ENCODE measurements around the gene DEFB132. TPM values are rescaled to one million over a fixed set of nuclear protein-coding genes. Genes with fewer than 3 reads are reported as not detected.
A peak's percentile ranks its signal among the peaks of the same experiment; 100 is the strongest.

The DEFB132 gene
- total and polyA plus RNA-seq, 9 of the 15 experiments (the other 6 are each of a cell fraction or from before 2014, with no cell fraction given) = not detected

GRCh38 chr20:226958-227357 lies 30.6 kb upstream of the DEFB132 start, which contains the start of gene DEFB129 (continued):
- TF ChIP-seq HEY1 (CRISPR knock-in tag; IDR thresholded peaks at IDR 0.05; ENCODE audit: borderline replicate concordance) (no peak), ZNF77 (CRISPR knock-in tag; IDR thresholded peaks at IDR 0.05) (no peak), FOXA1 (IDR thresholded peaks at IDR 0.05; ENCODE audit: borderline replicate concordance) (no peak), MIER1 (IDR thresholded peaks at IDR 0.05; ENCODE audit: low read depth) (no peak), MAFK (IDR thresholded peaks at IDR 0.05; ENCODE audit: low read length) (no peak), EHMT2 (IDR thresholded peaks at IDR 0.05) (no peak), ZNF445 (CRISPR knock-in tag; IDR thresholded peaks at IDR 0.05; ENCODE audit: low read depth) (no peak), CBX3 (IDR thresholded peaks at IDR 0.05; ENCODE audit: borderline replicate concordance in 1 of 2, low read length in 2 of 2) (no peak), PCBP1 (IDR thresholded peaks at IDR 0.05; ENCODE audit: low read depth, low read length, poor library complexity, severe bottlenecking) (no peak)
- TF ChIP-seq, protein P1, sequence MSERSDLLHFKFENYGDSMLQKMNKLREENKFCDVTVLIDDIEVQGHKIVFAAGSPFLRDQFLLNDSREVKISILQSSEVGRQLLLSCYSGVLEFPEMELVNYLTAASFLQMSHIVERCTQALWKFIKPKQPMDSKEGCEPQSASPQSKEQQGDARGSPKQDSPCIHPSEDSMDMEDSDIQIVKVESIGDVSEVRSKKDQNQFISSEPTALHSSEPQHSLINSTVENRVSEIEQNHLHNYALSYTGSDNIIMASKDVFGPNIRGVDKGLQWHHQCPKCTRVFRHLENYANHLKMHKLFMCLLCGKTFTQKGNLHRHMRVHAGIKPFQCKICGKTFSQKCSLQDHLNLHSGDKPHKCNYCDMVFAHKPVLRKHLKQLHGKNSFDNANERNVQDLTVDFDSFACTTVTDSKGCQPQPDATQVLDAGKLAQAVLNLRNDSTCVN (CRISPR knock-in tag; IDR thresholded peaks at IDR 0.05) = no peak

GRCh38 chr20:227439-228105 lies 30.0 kb upstream of the DEFB132 start:
- no peaks in the 10 kb centered on the region for H3K36me3 ChIP-seq (ENCODE audit: control insufficient read depth, insufficient read depth, low read length)
- ChIA-PET CTCF (ENCODE audit: low intra/inter-chr PET ratio) (no interaction called here), POLR2A (interaction anchor here (0.9 to 1.0 kb wide), 3 partner anchors 10 to 71 kb away, joined by 3 to 4 read pairs (median 3); no protein-coding TSS in a partner anchor)
- 0% methylated on average over 3 of the region's 3 CpGs for WGBS (ENCODE audit: insufficient coverage, low coverage, missing lambda C conversion rate)
- no peak overlapping the region for H3K4me2 ChIP-seq (ENCODE audit: insufficient read depth, low read length)
- H3K27ac ChIP-seq (ENCODE audit: extremely low read depth, low read depth, low read length) = no peak overlapping the region
- no peaks in the 10 kb centered on the region for H3K79me2 ChIP-seq (ENCODE audit: control insufficient read depth, insufficient read depth, low read length)
- in situ Hi-C loops (cut with MboI) = no loop called here
- H3K27me3 ChIP-seq (ENCODE audit: control insufficient read depth in 2 of 2, insufficient read depth in 2 of 2, low read length in 2 of 2) = no peaks in the 10 kb centered on the region
- intact Hi-C loops (cut with micrococcal nuclease) = no loop called here
- no TSS peak for BruUV-seq (replicated peaks)
- H3K9me3 ChIP-seq (replicated peaks; ENCODE audit: control insufficient read depth, insufficient read depth, low read depth, low read length) = no peaks in the 10 kb centered on the region
- H3K4me1 ChIP-seq (replicated peaks in 1 of 2; ENCODE audit: control insufficient read depth in 2 of 2, insufficient read depth in 2 of 2, low read length in 2 of 2) = no peaks in the 10 kb centered on the region; a peak in 1 of 5 replicates
- H3K9me1 ChIP-seq (ENCODE audit: control insufficient read depth, insufficient read depth, low read length) = no peaks in the 10 kb centered on the region
- no peak overlapping the region for H3K4me3 ChIP-seq
- ATAC-seq (no peak), FAIRE-seq (no peak), DNase-seq (ENCODE audit: extremely low read depth in 1 of 4, low spot score in 3 of 4) (no peak)
- H3K9ac ChIP-seq (ENCODE audit: insufficient read depth in 1 of 2, low read depth in 2 of 2, low read length in 2 of 2) = no peak overlapping the region
- 0 out of 2 replicates have a peak overlapping the region, but pooled peaks have one; percentile 8 for H2AFZ ChIP-seq (ENCODE audit: low read depth, low read length)
- no peaks in the 10 kb centered on the region for H4K20me1 ChIP-seq (replicated peaks; ENCODE audit: control insufficient read depth, insufficient read depth, low read length)
- TF ChIP-seq ZNF584 (CRISPR knock-in tag; IDR thresholded peaks at IDR 0.05; ENCODE audit: low read depth) (no peak), SMARCA5 (IDR thresholded peaks at IDR 0.05) (no peak), YBX1 (IDR thresholded peaks at IDR 0.05) (no peak), MTA3 (IDR thresholded peaks at IDR 0.05; ENCODE audit: borderline replicate concordance) (no peak), NFXL1 (CRISPR knock-in tag; IDR thresholded peaks at IDR 0.05) (no peak), MIER1 (IDR thresholded peaks at IDR 0.05; ENCODE audit: low read depth) (no peak), RAD21 (CRISPR knock-in tag; conservative IDR thresholded peaks at IDR 0.05 in 1 of 2, IDR thresholded peaks at IDR 0.05 in 1 of 2) (no peak), CCNT2 (IDR thresholded peaks at IDR 0.05; ENCODE audit: borderline replicate concordance, extremely low read depth, insufficient read length, low read depth, low read length) (no peak), DEAF1 (CRISPR knock-in tag; IDR thresholded peaks at IDR 0.05) (no peak), SMAD1 (IDR thresholded peaks at IDR 0.05; ENCODE audit: low read depth, low read length, partially characterized antibody) (no peak), SMARCB1 (IDR thresholded peaks at IDR 0.05; ENCODE audit: insufficient read length, low read depth) (no peak)
